ENCODE results near the gene VASP. TPM values are rescaled to one million over a fixed set of nuclear protein-coding genes. Genes with fewer than 3 reads are reported as not detected.

The VASP gene
- total RNA-seq, 1 donor from 2014 or later, result 32.6 TPM

DNA sequence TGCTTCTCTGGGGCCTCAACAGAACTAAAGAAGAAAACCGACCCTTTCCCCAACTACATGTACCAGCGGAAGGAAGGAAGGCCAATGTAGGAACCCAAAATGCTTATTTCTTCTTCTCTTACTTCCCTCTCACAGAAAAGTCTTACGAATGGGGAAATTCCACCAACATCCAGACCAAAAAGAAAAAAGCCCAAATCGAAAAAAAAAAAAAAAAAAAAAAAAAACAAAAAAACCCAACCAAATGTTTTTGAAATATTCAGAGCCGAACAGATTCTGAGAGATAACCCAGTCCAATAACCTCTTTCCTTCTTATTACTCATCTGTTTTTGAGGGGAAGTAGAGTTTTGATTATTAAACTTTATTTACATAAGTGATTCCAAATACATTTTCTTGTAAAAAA is 5.2 kb upstream of the VASP start:
- Histone ChIP-seq H3K4me3 (no peak overlapping the region), H3F3A (ENCODE audit: low read depth) (peaks cover 51% of the 10 kb centered on the region), H3K27me3 (peaks cover 38% of the 10 kb centered on the region), H3K79me2 (ENCODE audit: low read depth) (no peaks in the 10 kb centered on the region), H3K9ac (no peak overlapping the region), H3K4me2 (no peak overlapping the region), H2AFZ (replicated peaks) (no peak overlapping the region), H3K27ac (no peak overlapping the region), H3K36me3 (no peaks in the 10 kb centered on the region), H3K4me1 (peaks cover 13% of the 10 kb centered on the region), H4K20me1 (ENCODE audit: low read depth) (peaks cover 7% of the 10 kb centered on the region), H3K9me3 (ENCODE audit: low read depth) (no peaks in the 10 kb centered on the region)
- Mint-ChIP-seq H3K27ac (no peak overlapping the region), H3K9me3 (no peaks in the 10 kb centered on the region), H3K4me3 (no peak overlapping the region), H3K27me3 (ENCODE audit: insufficient read depth, low read depth) (peaks cover 27% of the 10 kb centered on the region), H3K4me1 (peaks cover 28% of the 10 kb centered on the region), H3K36me3 (no peaks in the 10 kb centered on the region)
- TF ChIP-seq EZH2phosphoT487 (IDR thresholded peaks at IDR 0.05) (no peak), EZH2 (IDR thresholded peaks at IDR 0.05) (no peak)
- TF ChIP-seq, protein P1, sequence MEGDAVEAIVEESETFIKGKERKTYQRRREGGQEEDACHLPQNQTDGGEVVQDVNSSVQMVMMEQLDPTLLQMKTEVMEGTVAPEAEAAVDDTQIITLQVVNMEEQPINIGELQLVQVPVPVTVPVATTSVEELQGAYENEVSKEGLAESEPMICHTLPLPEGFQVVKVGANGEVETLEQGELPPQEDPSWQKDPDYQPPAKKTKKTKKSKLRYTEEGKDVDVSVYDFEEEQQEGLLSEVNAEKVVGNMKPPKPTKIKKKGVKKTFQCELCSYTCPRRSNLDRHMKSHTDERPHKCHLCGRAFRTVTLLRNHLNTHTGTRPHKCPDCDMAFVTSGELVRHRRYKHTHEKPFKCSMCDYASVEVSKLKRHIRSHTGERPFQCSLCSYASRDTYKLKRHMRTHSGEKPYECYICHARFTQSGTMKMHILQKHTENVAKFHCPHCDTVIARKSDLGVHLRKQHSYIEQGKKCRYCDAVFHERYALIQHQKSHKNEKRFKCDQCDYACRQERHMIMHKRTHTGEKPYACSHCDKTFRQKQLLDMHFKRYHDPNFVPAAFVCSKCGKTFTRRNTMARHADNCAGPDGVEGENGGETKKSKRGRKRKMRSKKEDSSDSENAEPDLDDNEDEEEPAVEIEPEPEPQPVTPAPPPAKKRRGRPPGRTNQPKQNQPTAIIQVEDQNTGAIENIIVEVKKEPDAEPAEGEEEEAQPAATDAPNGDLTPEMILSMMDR (IDR thresholded peaks at IDR 0.05), result no peak
- no peak for DNase-seq (ENCODE audit: low spot score)

DNA sequence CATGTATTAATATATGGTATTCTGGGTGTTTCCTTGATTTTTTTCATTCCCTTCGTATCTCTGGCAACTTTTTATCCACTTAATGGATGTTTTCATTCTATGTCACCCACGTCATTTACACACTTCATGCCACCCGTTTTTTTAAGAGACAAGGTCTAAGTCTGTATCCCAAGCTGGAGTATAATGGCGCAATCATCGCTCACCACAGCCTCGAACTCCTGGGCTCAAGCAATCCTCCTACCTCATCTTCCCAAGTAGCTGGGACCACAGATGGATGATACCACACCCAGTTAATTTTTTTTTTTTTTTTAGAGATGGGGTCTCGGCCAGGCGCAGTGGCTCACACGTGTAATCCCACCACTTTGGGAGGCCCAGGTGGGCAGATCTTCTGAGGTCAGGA is 3.4 kb upstream of the VASP start:
- H3K9me3 Mint-ChIP-seq, result no peaks in the 10 kb centered on the region
- no peak overlapping the region for H3K27ac Mint-ChIP-seq
- H2AFZ ChIP-seq (replicated peaks), result no peak overlapping the region
- H3K4me1 ChIP-seq, result peaks cover 3% of the 10 kb centered on the region
- no peaks in the 10 kb centered on the region for H3K36me3 Mint-ChIP-seq
- peaks cover 50% of the 10 kb centered on the region for H3F3A ChIP-seq (ENCODE audit: low read depth)
- H3K4me2 ChIP-seq, result no peak overlapping the region
- peaks cover 12% of the 10 kb centered on the region for H4K20me1 ChIP-seq (ENCODE audit: low read depth)
- H3K27me3 Mint-ChIP-seq (ENCODE audit: insufficient read depth, low read depth), result peaks cover 16% of the 10 kb centered on the region
- TF ChIP-seq EZH2phosphoT487 (IDR thresholded peaks at IDR 0.05) (no peak), EZH2 (IDR thresholded peaks at IDR 0.05) (no peak)
- TF ChIP-seq, protein P1 (IDR thresholded peaks at IDR 0.05), result no peak
- no peaks in the 10 kb centered on the region for H3K9me3 ChIP-seq (ENCODE audit: low read depth)
- H3K4me3 Mint-ChIP-seq, result no peak overlapping the region
- no peaks in the 10 kb centered on the region for H3K36me3 ChIP-seq
- H3K27me3 ChIP-seq, result peaks cover 20% of the 10 kb centered on the region
- H3K27ac ChIP-seq, result no peak overlapping the region
- no peak overlapping the region for H3K9ac ChIP-seq
- no peak for DNase-seq (ENCODE audit: low spot score)
- H3K79me2 ChIP-seq (ENCODE audit: low read depth), result peaks cover 18% of the 10 kb centered on the region
- H3K4me1 Mint-ChIP-seq, result peaks cover 17% of the 10 kb centered on the region
- H3K4me3 ChIP-seq, result no peak overlapping the region

DNA sequence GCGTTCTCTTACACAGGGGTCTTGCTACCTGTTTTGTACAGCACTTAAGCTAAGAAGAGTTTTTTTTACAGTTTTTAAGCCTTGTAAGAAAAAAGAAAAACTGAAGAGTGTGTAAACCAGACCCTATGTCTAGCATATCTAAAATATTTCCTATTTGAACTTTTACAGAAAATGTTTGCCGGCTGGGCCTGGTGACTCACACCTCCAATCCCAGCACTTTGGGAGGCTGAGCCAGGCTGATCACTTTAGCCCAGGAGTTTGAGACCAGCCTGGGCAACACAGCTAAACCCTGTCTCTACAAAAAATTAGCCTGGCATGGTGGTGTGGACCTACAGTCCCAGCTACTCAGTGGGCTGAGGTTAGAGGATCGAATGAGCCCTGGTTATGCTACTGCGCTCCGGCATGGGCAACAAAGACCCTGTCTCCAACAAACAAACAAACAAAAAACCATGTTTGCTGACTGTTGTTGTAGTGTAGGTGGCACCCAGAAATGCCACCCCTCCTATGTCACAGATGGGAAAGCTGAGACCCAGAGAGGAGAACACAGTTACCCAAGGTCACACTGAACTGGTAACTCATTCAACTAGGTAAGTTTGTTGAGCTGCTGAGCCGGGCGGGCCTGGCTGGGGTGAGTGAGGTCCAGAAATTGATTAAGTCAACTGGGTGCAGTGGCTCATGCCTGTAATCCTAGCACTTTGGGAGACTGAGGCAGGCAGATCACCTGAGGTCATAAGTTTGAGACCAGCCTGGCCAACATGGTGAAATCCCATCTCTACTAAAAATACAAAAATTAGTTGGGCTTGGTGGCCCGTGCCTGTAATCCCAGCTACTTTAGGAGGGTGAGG is 1.9 kb upstream of the VASP start:
- Histone ChIP-seq H3K36me3 (no peaks in the 10 kb centered on the region), H3K9me3 (ENCODE audit: low read depth) (no peaks in the 10 kb centered on the region), H3K4me2 (no peak overlapping the region), H3F3A (ENCODE audit: low read depth) (peaks cover 51% of the 10 kb centered on the region), H3K9ac (no peak overlapping the region), H3K4me3 (no peak overlapping the region), H4K20me1 (ENCODE audit: low read depth) (peaks cover 26% of the 10 kb centered on the region), H3K4me1 (no peaks in the 10 kb centered on the region), H2AFZ (replicated peaks) (no peak overlapping the region), H3K79me2 (ENCODE audit: low read depth) (peaks cover 32% of the 10 kb centered on the region), H3K27me3 (peaks cover 5% of the 10 kb centered on the region), H3K27ac (no peak overlapping the region)
- Mint-ChIP-seq H3K36me3 (no peaks in the 10 kb centered on the region), H3K4me3 (peak overlapping the region; percentile 81), H3K27me3 (ENCODE audit: insufficient read depth, low read depth) (peaks cover 5% of the 10 kb centered on the region), H3K9me3 (no peaks in the 10 kb centered on the region), H3K4me1 (peaks cover 19% of the 10 kb centered on the region), H3K27ac (no peak overlapping the region)
- TF ChIP-seq EZH2phosphoT487 (IDR thresholded peaks at IDR 0.05) (no peak), EZH2 (IDR thresholded peaks at IDR 0.05) (no peak)
- TF ChIP-seq, protein P1 (IDR thresholded peaks at IDR 0.05), result no peak
- no peak for DNase-seq (ENCODE audit: low spot score)

Data from neural progenitor cell (in vitro differentiated cells).